CD4-positive, alpha-beta T cell treated with Interleukin-21 for 1 hour (primary cell): ENCODE results near the gene KAT2B.

Experiments
- DNase-seq: peaks from one replicate; pipeline ENCODE4 v3.0.0-alpha.2; 2020

Gene KAT2B

GRCh38 chr3:20154078-20154477, 113.8 kb downstream of the KAT2B start:
- no peak for DNase-seq

GRCh38 chr3:20154928-20155327, 114.7 kb downstream of the KAT2B start:
- DNase-seq, result no peak

DNA sequence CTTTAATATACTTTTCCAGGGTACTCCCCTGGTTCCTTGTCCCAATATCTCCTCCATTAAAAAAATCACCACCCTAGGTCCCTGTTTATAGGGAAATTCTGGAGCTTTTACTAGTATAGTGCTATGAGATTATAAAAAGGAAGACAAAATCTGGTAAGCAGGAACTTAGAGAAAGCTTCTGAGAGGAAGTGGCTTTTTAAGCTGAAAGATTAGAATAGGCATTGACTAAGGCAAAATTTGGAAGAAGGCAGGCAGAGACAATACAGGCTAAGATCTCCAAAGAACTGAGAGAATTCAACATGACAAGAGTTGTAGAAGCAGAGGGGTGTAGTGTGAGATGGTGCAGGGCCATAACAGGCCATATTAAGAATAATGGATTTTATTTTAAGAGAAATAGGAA, 120.0 kb downstream of the KAT2B start:
- no peak for DNase-seq

DNA sequence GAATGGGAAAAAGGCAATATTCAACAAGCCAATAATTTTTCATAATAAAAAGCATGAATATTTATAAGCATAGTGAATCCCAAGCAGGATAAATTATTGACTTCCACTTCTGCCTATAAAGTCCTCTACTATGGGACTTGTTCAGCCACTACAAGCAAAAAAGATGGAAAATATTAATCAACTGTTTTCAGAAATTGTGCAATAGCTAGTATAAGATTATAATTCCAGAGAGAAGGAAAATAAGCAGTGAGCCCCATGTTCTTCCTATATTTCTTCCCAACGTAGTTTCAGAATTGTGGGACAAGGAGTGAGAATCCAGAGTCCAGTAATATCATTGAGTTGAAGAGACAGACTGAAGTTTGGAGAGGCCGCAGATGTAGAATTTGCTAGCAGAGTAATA, 121.5 kb downstream of the KAT2B start:
- DNase-seq, result no peak

DNA sequence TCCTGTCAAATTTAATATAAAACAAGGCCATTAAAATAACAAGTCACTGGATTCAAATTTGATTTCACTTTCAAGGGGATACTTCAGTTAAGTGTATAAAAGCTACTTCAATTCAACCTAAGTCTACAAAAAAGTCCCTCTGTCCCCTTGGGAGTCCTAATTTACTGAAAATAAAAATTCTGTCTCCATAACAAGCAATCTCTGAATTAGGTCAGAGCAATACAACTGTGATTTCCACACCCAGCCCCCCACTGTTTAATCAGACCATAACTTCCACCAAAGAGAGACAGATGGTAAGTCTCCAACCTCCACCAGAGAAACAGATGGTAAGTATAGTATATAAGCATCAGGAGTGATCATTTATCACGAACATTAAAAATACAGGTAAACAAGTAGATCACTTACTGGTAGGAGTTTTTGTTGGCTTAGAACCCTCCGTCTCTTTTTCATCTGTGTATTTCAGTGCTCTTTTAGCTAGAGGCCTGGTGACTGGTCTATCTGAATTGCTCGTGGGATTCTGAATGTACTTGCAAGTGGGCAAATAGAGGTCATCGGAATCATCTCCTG, 133.7 kb downstream of the KAT2B start:
- DNase-seq, result no peak

DNA sequence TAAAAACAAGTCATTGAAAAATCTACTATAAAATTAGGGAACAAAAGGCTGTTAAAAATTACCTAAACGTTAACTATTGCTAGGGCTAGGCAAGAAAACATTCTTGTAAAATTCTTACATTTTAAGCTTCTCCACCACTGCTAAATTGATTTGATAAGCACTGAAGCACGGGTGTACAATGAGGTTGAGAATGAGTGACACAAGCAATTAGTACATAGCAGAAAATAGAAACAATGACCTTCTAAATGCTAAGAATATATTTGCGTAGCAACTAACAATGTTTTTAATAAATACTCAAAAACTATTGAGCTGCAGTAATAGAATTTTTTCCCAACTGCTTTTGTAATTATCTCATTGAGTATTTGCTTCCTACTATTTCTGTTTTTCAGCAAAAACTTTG, 141.0 kb downstream of the KAT2B start:
- DNase-seq, result no peak

DNA sequence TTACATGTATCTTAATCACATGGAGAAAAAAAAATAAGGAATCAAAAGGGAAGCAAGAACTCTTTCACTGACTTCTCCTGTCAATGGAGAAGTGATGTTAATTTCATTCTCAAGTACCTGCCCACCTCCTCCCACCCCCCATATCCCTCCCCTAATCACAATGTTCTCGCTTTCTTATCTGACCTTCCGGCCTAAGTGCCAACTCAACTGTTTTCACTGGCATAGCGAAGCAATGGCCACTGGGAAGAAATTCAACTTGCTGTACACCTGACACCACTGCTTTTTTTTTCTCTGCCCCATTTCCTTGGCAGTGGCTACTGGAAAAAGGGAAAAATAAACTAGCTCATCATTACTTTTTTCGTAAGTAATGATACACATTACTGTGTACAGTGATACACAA, 142.0 kb downstream of the KAT2B start:
- DNase-seq, result no peak

GRCh38 chr3:20185331-20185678, 145.1 kb downstream of the KAT2B start:
- peak; percentile 45 for DNase-seq

GRCh38 chr3:20185679-20186599, 145.7 kb downstream of the KAT2B start, which contains the start of gene SGO1:
SGO1 (minus strand) TSS chr3:20186206; CDS start chr3:20184027, 2,179 bp downstream.
- DNase-seq, result peak; percentile 99

- no peak for DNase-seq
These were observed 146.4 kb downstream of the KAT2B start for GRCh38 chr3:20186600-20187004.

- no peak for DNase-seq
These were observed 150.7 kb downstream of the KAT2B start for GRCh38 chr3:20190991-20191390.

DNA sequence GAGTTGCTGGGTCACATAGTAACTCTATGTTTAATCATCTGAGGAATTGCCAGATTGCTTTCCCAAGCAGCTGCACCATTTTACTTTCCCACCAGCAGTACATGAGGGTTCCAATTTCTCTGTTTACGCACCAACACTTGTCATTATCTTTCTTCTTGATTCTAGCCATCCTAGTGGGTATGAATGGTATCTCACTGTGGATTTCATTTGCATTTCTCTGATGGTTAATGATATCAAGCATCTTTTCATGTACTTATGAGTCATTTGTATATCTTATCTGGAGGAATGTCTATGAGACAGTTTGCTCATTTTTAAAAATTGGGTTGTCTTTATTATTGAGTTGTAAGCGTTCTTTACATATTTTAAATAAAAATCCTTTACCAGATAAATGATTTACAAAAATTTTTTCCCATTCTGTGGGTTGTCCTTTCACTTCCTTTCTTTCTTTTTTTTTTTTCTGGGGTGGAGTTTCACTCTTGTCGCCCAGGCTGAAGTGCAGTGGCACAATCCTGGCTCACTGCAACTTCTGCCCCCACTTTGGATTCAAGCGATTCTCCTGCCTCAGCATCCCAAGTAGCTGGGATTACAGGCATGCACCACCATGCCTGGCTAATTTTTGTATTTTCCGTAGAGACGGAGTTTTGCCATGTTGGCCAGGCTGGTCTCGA, 154.7 kb downstream of the KAT2B start:
- DNase-seq, result no peak

DNA sequence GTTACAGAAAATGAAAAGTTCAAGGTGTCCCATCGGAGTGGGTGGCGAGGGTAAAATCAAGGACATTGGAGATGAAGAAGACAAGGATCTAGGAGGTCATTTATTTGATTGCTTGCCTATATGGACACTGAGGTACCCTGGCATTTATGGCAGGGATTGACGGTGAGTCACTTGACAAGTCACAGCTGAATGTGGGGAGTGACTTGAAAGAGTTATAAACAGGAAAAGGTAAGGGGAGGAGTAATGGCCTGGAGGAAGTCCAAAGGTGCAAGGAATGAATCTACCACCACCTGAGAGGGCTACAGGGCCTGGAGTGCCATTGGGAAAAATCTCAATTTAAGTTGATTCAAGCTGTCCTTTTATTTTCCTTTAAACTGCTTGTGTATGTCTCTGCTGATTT, 157.5 kb downstream of the KAT2B start:
- DNase-seq, result no peak

GRCh38 chr3:20201143-20201542, 160.9 kb downstream of the KAT2B start:
- no peak for DNase-seq
